Measurements from ENCODE around the gene INTS11. TPM values are rescaled to one million over a fixed set of nuclear protein-coding genes. Genes with fewer than 3 reads are reported as not detected.

Gene INTS11
- total and polyA plus RNA-seq, 2 of the 13 experiments (the other 11 are each of a cell fraction or from before 2014, with no cell fraction given) = 52.8 to 94.8 TPM

- TF ChIP-seq ZNF280D (CRISPR knock-in tag; IDR thresholded peaks at IDR 0.05) (no peak), ZSCAN31 (CRISPR knock-in tag; IDR thresholded peaks at IDR 0.05; ENCODE audit: low read depth) (no peak), USF2 (IDR thresholded peaks at IDR 0.05; ENCODE audit: low read depth, low read length) (no peak), USF2 (CRISPR knock-in tag; IDR thresholded peaks at IDR 0.05; ENCODE audit: borderline replicate concordance) (no peak), ZNF354B (CRISPR knock-in tag; IDR thresholded peaks at IDR 0.05) (0 out of 2 replicates have a peak, but pooled peaks have one; percentile 86), ZSCAN25 (CRISPR knock-in tag; IDR thresholded peaks at IDR 0.05) (peak; percentile 70; the same call in 1 of the 2 replicates), ZNF558 (CRISPR knock-in tag; IDR thresholded peaks at IDR 0.05; ENCODE audit: borderline replicate concordance) (no peak), ZNF432 (CRISPR knock-in tag; IDR thresholded peaks at IDR 0.05; ENCODE audit: borderline replicate concordance) (no peak; the same call in 1 of the 2 replicates), AFF4 (CRISPR knock-in tag; IDR thresholded peaks at IDR 0.05) (no peak; the same call in 1 of the 2 replicates), ATF7-NPFF (CRISPR knock-in tag; IDR thresholded peaks at IDR 0.05; ENCODE audit: low read depth) (no peak), TERF1 (CRISPR knock-in tag; IDR thresholded peaks at IDR 0.05) (no peak), SIX1 (CRISPR knock-in tag; IDR thresholded peaks at IDR 0.05; ENCODE audit: borderline replicate concordance) (no peak), ZBTB26 (CRISPR knock-in tag; IDR thresholded peaks at IDR 0.05; ENCODE audit: borderline replicate concordance) (no peak), ZNF619 (CRISPR knock-in tag; IDR thresholded peaks at IDR 0.05) (no peak), SP1 (IDR thresholded peaks at IDR 0.05) (no peak), SP1 (CRISPR knock-in tag; IDR thresholded peaks at IDR 0.05) (no peak), YEATS2 (CRISPR knock-in tag; IDR thresholded peaks at IDR 0.05; ENCODE audit: borderline replicate concordance) (no peak), ZNF761 (CRISPR knock-in tag; conservative IDR thresholded peaks at IDR 0.05) (no peak)
Observed at GRCh38 chr1:1306661-1307260, 17.7 kb downstream of the INTS11 start (continued).
